HCT116 (cell line): ENCODE results near the gene SPAG6. TPM values are rescaled to one million over a fixed set of nuclear protein-coding genes. Genes with fewer than 3 reads are reported as not detected.
"Not testable (repeated sequence)": the region's sequence is repeated elsewhere in the genome, so short reads cannot be mapped to it uniquely, and the experiment has no call there.

Source experiments
- ATAC-seq: fragments of 200-7000 bp; cut with Tn5 transposase; 2 replicates; pipeline ENCODE4 v1.9.1; 2020; ENCODE audit warnings: mild to moderate bottlenecking, moderate library complexity
- BruUV-seq: library from RNA; stranded (reverse); fragments of 400-500 nt; replicated peaks from 2 replicates; lab custom pipeline; 2021; lab: Mats Ljungman, UMichigan
- CTCF ChIA-PET: fragments of 300-600 bp; sonication (Branson Sonifier 250); formaldehyde crosslinking; loops from one replicate; lab custom pipeline; 2021; ENCODE audit warnings: antibody characterized with exemption; lab: Charles Lee
- POLR2A ChIA-PET: fragments of 300-600, 350-600 bp; sonication (Branson Sonifier 250); formaldehyde crosslinking; loops from one replicate; lab custom pipeline; 2021; ENCODE audit warnings: antibody characterized with exemption; lab: Charles Lee
- RAD21 ChIA-PET, 2 experiments: fragments of 300-600 bp; sonication (Branson Sonifier 250); formaldehyde crosslinking; loops; one replicate each; lab custom pipeline; 2023; ENCODE audit warnings: low total read pairs in 2 of 2; ENCODE audit not compliant: uncharacterized antibody in 2 of 2, unreplicated experiment in 2 of 2, low non-redundant PET in 1 of 2; lab: Charles Lee
- DNase-seq: peaks from one replicate; pipeline ENCODE4 v3.0.0-alpha.2; 2010; ENCODE audit warnings: low read depth, low spot score
- H2AFZ ChIP-seq: fragments of 200-600 bp; shearing (Covaris generic), sonication (generic); 2 replicates; pipeline ENCODE4 v1.6.1; 2017; ENCODE audit warnings: low read depth, mixed run types, mixed read lengths, antibody characterized with exemption, low read length; ENCODE audit not compliant: poor library complexity, severe bottlenecking
- H3K27ac ChIP-seq: 2 replicates; pipeline ENCODE4 v1.5.1; 2012; ENCODE audit warnings: low read depth, low read length
- H3K27me3 ChIP-seq: fragments of 200-600 bp; sonication (generic); 2 replicates; pipeline ENCODE4 v1.6.1; 2016; ENCODE audit warnings: mixed run types, low read length, mixed read lengths; ENCODE audit not compliant: insufficient read depth
- H3K36me3 ChIP-seq, 2 experiments: fragments of 200-500 bp in 1 of 2; fragments of 200-600 bp in 1 of 2; sonication (Bioruptor generic) in 1 of 2; sonication (generic) in 1 of 2; 2 replicates each; pipeline versions ENCODE4 v1.5.1 to v1.6.1; 2014 to 2016; ENCODE audit warnings: low read length in 2 of 2, inconsistent platforms in 1 of 2, mixed read lengths in 1 of 2, mixed run types in 1 of 2; ENCODE audit not compliant: insufficient read depth in 2 of 2, control insufficient read depth in 1 of 2
- H3K4me1 ChIP-seq, 2 experiments: fragments of 200-600 bp in 1 of 2; sonication (generic) in 1 of 2; 2 replicates each; pipeline versions ENCODE4 v1.5.1 to v1.6.1; 2012 to 2017; ENCODE audit warnings: low read length in 2 of 2, inconsistent platforms in 1 of 2, mild to moderate bottlenecking in 1 of 2, mixed read lengths in 1 of 2, mixed run types in 1 of 2, moderate library complexity in 1 of 2; ENCODE audit not compliant: insufficient read depth in 2 of 2, control insufficient read depth in 1 of 2
- H3K4me2 ChIP-seq: fragments of 200-600 bp; sonication (generic); 2 replicates; pipeline ENCODE4 v1.6.1; 2017; ENCODE audit warnings: mixed run types, low read length, mixed read lengths
- H3K4me3 ChIP-seq, 2 experiments: fragments of 200-600 bp in 1 of 2; sonication (generic) in 1 of 2; replicated peaks in 1 of 2; 2 replicates each; pipeline ENCODE4 v1.5.1; 2011 to 2016; ENCODE audit warnings: low read length in 2 of 2, control low read depth in 1 of 2, low read depth in 1 of 2, mild to moderate bottlenecking in 1 of 2, mixed read lengths in 1 of 2, mixed run types in 1 of 2
- H3K79me2 ChIP-seq: fragments of 200-600 bp; sonication (generic); 2 replicates; pipeline ENCODE4 v1.6.1; 2017; ENCODE audit warnings: mild to moderate bottlenecking, mixed run types, low read length, moderate library complexity, mixed read lengths; ENCODE audit not compliant: insufficient read depth
- H3K9ac ChIP-seq: fragments of 200-600 bp; sonication (generic); 2 replicates; pipeline ENCODE4 v1.6.1; 2016; ENCODE audit warnings: low read length, mixed read lengths
- H3K9me2 ChIP-seq: fragments of 200-600 bp; sonication (generic), shearing (Covaris generic); 2 replicates; pipeline ENCODE4 v1.6.1; 2017; ENCODE audit warnings: mixed run types, mild to moderate bottlenecking, moderate library complexity; ENCODE audit not compliant: insufficient read depth
- H3K9me3 ChIP-seq, 2 experiments: fragments of 200-500 bp in 1 of 2; fragments of 200-600 bp in 1 of 2; sonication (Bioruptor generic) in 1 of 2; sonication (generic) in 1 of 2; 2 replicates each; pipeline ENCODE4 v1.6.1; 2014 to 2017; ENCODE audit warnings: low read length in 2 of 2, mixed read lengths in 2 of 2, inconsistent platforms in 1 of 2, low read depth in 1 of 2, mild to moderate bottlenecking in 1 of 2, mixed run types in 1 of 2, moderate library complexity in 1 of 2; ENCODE audit not compliant: control insufficient read depth in 1 of 2, insufficient read depth in 1 of 2
- H4K20me1 ChIP-seq: fragments of 200-600 bp; sonication (generic), shearing (Covaris generic); 2 replicates; pipeline ENCODE4 v1.6.1; 2017; ENCODE audit warnings: mixed run types, mild to moderate bottlenecking, moderate library complexity; ENCODE audit not compliant: insufficient read depth
- CEBPB ChIP-seq: IDR thresholded peaks from 2 replicates; pipeline ENCODE4 v1.6.1; 2012; ENCODE audit warnings: low read depth
- ELF1 ChIP-seq: IDR thresholded peaks from 2 replicates; pipeline ENCODE4 v1.6.1; 2012; ENCODE audit warnings: low read depth, borderline replicate concordance
- FOSL1 ChIP-seq: IDR thresholded peaks from 2 replicates; pipeline ENCODE4 v1.6.1; 2012; ENCODE audit warnings: low read depth
- JUND ChIP-seq: IDR thresholded peaks from 2 replicates; pipeline ENCODE4 v1.6.1; 2012
- POLR2A ChIP-seq: IDR thresholded peaks from 2 replicates; pipeline ENCODE4 v1.7.0; 2011; ENCODE audit warnings: borderline replicate concordance; ENCODE audit not compliant: insufficient read depth, insufficient read length; ENCODE audit errors: extremely low read depth
- RAD21 ChIP-seq: IDR thresholded peaks from 2 replicates; pipeline ENCODE4 v1.6.1; 2012; ENCODE audit warnings: low read depth, mild to moderate bottlenecking
- REST ChIP-seq: IDR thresholded peaks from 2 replicates; pipeline ENCODE4 v1.6.1; 2012; ENCODE audit warnings: low read depth
- TCF7L2 ChIP-seq: IDR thresholded peaks from 2 replicates; pipeline ENCODE4 v1.7.0; 2011; ENCODE audit warnings: borderline replicate concordance, inconsistent platforms; ENCODE audit not compliant: insufficient read depth, insufficient read length; ENCODE audit errors: extremely low read depth
- ZFX ChIP-seq: fragments of 450-650 bp; IDR thresholded peaks from 2 replicates; pipeline ENCODE4 v1.6.1; 2017
- intact Hi-C: fragments of 100-400 bp; cut with micrococcal nuclease; formaldehyde crosslinking; loops from 2 replicates; pipeline ENCODE4 v1.10.0; 2022
- total RNA-seq: library from RNA; stranded (reverse); gene quantifications from one replicate; pipeline ENCODE4 v1.2.1, GENCODE V29; 2021; ENCODE audit not compliant: unreplicated experiment

Gene SPAG6
- total RNA-seq, 1 experiment from 2014 or later, result not detected

- H3K4me1 ChIP-seq, CTCF ChIA-PET, H2AFZ ChIP-seq, H3K36me3 ChIP-seq, POLR2A ChIA-PET, BruUV-seq, H3K27ac ChIP-seq, H3K79me2 ChIP-seq, H3K9me2 ChIP-seq, RAD21 ChIA-PET, H3K4me2 ChIP-seq, intact Hi-C loops, ATAC-seq, H4K20me1 ChIP-seq, DNase-seq, H3K9me3 ChIP-seq, H3K27me3 ChIP-seq, H3K4me3 ChIP-seq, H3K9ac ChIP-seq: not testable (repeated sequence)
Measured at GRCh38 chr10:22396195-22396594, 50.9 kb downstream of the SPAG6 start.

GRCh38 chr10:22406916-22407315 is 61.6 kb downstream of the SPAG6 start:
- H3K9me2 ChIP-seq, BruUV-seq, RAD21 ChIA-PET, H4K20me1 ChIP-seq, ATAC-seq, CTCF ChIA-PET, H3K79me2 ChIP-seq, H3K9me3 ChIP-seq, H3K4me1 ChIP-seq, DNase-seq, H3K36me3 ChIP-seq, POLR2A ChIA-PET, intact Hi-C loops, H3K4me3 ChIP-seq, H2AFZ ChIP-seq, H3K9ac ChIP-seq, H3K27ac ChIP-seq, H3K27me3 ChIP-seq, H3K4me2 ChIP-seq: not testable (repeated sequence)

- Histone ChIP-seq H3K27me3 (no peaks in the 10 kb centered on the region), H3K36me3 (no peaks in the 10 kb centered on the region), H3K27ac (no peak overlapping the region), H3K4me3 (no peak overlapping the region), H4K20me1 (no peaks in the 10 kb centered on the region), H3K4me2 (no peak overlapping the region), H3K4me1 (no peaks in the 10 kb centered on the region), H3K9ac (no peak overlapping the region), H2AFZ (no peak overlapping the region), H3K79me2 (no peaks in the 10 kb centered on the region), H3K9me3 (no peaks in the 10 kb centered on the region), H3K9me2 (no peaks in the 10 kb centered on the region)
- no peak for DNase-seq
- no TSS peak for BruUV-seq
- POLR2A ChIA-PET, result no interaction called here
- TF ChIP-seq FOSL1 (no peak), ZFX (no peak), ELF1 (no peak), TCF7L2 (no peak), POLR2A (no peak), REST (no peak), CEBPB (no peak), RAD21 (no peak), JUND (no peak)
- intact Hi-C loops, result no loop called here
- CTCF ChIA-PET, result no interaction called here
- RAD21 ChIA-PET, result no interaction called here
- no peak for ATAC-seq
Measured at GRCh38 chr10:22410394-22410793, 65.1 kb downstream of the SPAG6 start.
